ENCODE measurements around the gene ERICH6B.

Gene ERICH6B

DNA sequence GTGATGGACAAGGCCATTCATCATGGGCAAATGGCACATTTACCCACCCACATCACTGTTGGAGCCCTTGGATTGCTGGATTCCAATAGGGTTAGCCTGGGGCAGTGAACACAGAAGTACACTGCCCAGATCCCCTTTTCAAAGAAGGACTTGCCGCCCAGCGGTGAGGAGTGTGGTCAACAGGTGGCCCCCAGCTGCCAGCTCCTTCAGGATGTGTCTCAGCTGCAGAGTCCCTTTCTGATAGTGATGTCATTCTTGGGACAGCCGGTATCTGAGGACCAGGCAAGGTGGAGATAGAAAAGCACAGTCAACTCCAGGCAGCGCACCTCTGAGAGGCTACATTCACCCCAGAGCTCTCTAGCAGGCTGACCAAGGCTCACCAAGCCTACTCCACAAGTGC is 16.9 kb downstream of the ERICH6B start:
- H3K27ac ChIP-seq (ENCODE audit: low read depth, low read length), result no peak overlapping the region
- no peaks in the 10 kb centered on the region for H3K9me3 ChIP-seq (ENCODE audit: insufficient read depth, low read depth, low read length)
- no peak overlapping the region for H3K4me3 ChIP-seq (ENCODE audit: low read length)
- H3K4me1 ChIP-seq (ENCODE audit: insufficient read depth, low read length), result no peaks in the 10 kb centered on the region
- H3K9ac ChIP-seq (ENCODE audit: low read depth, low read length), result no peak overlapping the region
- H3K36me3 ChIP-seq (ENCODE audit: insufficient read depth, low read length), result no peaks in the 10 kb centered on the region
- H3K27me3 ChIP-seq (ENCODE audit: insufficient read depth, low read length), result peaks cover 6% of the 10 kb centered on the region
- WGBS, result 94% methylated on average over 4 of the region's 4 CpGs

DNA sequence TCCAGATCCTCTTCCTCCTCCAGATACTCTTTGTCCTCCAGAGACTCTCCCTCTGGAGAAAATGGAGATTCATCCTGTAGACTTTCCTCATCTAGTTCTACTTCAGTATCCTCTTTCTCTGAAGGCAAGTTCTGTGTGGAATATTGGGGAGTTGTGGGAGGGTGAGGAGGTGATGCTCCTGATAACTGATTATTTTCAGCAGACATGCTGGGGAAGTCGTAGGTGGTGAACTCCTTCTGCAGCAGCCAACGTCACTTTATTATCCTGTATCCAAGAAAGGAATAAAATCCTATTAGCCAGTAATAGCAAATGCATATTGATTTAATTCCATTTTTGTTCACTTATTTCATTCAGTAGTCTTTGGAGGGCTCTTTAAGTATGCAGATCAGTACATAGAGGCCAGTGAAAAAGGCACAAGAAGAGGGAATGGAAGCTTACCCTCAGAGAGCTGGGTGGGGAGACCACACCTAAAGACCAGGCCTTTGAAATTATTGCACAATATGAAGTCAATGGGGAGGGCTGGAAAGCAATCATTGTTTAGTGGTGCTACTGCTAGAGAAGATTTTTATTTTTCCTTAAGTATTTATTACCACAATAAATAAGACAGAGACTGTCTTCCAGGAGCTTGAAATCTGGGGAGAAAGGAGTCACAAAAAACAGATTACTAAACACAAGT is 18.6 kb downstream of the ERICH6B start:
- H3K4me3 ChIP-seq (ENCODE audit: low read length), result no peak overlapping the region
- no peaks in the 10 kb centered on the region for H3K36me3 ChIP-seq (ENCODE audit: insufficient read depth, low read length)
- no peak overlapping the region for H3K27ac ChIP-seq (ENCODE audit: low read depth, low read length)
- no peak overlapping the region for H3K9ac ChIP-seq (ENCODE audit: low read depth, low read length)
- H3K9me3 ChIP-seq (ENCODE audit: insufficient read depth, low read depth, low read length), result no peaks in the 10 kb centered on the region
- WGBS, result 92% methylated on average over 2 of the region's 2 CpGs
- no peaks in the 10 kb centered on the region for H3K4me1 ChIP-seq (ENCODE audit: insufficient read depth, low read length)
- H3K27me3 ChIP-seq (ENCODE audit: insufficient read depth, low read length), result peaks cover 6% of the 10 kb centered on the region

DNA sequence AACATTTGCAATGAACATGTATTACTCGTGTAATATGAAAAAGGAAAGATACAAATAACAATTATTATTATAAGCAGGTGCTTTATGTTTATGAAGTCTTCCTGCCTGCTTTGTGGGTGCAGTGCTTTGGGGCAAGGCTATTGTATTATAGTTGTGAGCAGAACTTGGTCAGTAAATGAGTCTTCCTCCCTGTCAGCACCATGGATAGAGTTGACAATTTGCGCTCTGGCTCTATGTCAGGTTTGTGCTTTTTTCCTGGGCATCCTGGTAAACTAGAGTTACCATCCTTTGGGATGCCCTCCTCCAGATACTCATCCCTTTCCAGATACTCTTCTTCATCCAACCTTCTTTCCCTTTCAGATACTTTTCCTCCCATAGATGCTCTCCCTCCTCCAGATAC is 19.6 kb downstream of the ERICH6B start:
- Histone ChIP-seq H3K36me3 (ENCODE audit: insufficient read depth, low read length) (no peaks in the 10 kb centered on the region), H3K27me3 (ENCODE audit: insufficient read depth, low read length) (peaks cover 6% of the 10 kb centered on the region), H3K4me3 (ENCODE audit: low read length) (no peak overlapping the region), H3K4me1 (ENCODE audit: insufficient read depth, low read length) (no peaks in the 10 kb centered on the region), H3K27ac (ENCODE audit: low read depth, low read length) (no peak overlapping the region), H3K9me3 (ENCODE audit: insufficient read depth, low read depth, low read length) (no peaks in the 10 kb centered on the region), H3K9ac (ENCODE audit: low read depth, low read length) (no peak overlapping the region)
- 13% methylated on average over 1 of the region's 2 CpGs for WGBS

DNA sequence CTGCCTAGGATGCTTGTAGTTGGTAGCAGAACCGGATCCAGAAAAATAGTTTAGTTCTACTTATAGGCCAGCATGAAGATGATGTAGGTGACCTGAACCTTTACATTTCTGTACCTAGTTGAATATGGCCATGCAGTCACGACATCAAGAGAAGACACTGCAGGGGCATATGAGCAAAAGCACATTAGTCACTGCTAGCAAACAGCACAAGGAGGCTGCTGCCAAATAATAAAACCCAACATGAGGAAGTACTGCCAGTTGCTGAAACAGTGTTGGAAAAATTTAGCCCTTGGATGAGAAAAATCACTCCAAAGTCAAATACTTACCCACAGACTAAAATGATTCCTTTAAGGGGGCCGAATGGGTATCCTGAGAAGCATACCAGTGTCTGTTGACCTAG is 20.8 kb downstream of the ERICH6B start:
- H3K4me1 ChIP-seq (ENCODE audit: insufficient read depth, low read length), result no peaks in the 10 kb centered on the region
- peaks cover 6% of the 10 kb centered on the region for H3K27me3 ChIP-seq (ENCODE audit: insufficient read depth, low read length)
- no peaks in the 10 kb centered on the region for H3K9me3 ChIP-seq (ENCODE audit: insufficient read depth, low read depth, low read length)
- H3K9ac ChIP-seq (ENCODE audit: low read depth, low read length), result no peak overlapping the region
- no peaks in the 10 kb centered on the region for H3K36me3 ChIP-seq (ENCODE audit: insufficient read depth, low read length)
- H3K4me3 ChIP-seq (ENCODE audit: low read length), result no peak overlapping the region
- 60% methylated on average over 3 of the region's 3 CpGs for WGBS
- H3K27ac ChIP-seq (ENCODE audit: low read depth, low read length), result no peak overlapping the region

DNA sequence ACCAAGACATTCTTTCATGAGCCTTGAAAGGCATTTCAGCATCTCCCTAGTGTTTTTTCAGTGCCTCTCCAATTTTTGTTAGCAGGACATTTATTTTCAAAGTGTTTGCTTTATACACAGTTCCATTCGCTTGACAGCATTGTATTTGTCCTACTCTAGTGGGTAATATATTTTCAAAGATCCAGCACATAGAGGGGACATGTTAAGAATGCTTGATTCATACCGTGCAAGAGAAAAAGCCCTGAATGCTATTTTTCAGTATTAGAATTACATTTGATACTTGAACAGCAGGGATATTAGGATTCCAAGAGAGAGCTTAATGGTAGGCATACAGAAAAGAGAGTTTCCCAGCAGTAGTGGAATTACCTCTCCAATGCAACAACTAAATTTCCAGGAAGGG is 21.3 kb downstream of the ERICH6B start:
- 73% methylated on average over 2 of the region's 2 CpGs for WGBS

DNA sequence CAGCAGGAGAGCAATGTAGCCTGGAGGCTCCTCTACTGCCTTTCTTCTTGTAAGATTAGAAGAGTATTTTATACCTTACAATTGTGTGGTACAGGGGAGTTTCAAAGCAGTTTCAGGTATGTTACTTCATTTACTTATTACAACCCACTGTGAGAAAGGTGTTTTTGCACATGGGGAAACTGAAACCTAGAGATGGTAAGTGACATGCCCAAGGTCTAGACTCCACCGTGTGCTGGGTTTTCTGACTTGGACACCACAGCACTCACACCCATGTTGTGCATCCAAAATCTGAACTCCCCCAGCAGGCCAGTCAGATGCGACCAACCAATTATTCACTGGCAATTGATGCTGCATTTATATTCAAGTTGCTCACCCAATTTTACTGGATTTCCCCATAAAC is 22.8 kb downstream of the ERICH6B start:
- H3K27ac ChIP-seq (ENCODE audit: low read depth, low read length), result no peak overlapping the region
- H3K36me3 ChIP-seq (ENCODE audit: insufficient read depth, low read length), result no peaks in the 10 kb centered on the region
- H3K27me3 ChIP-seq (ENCODE audit: insufficient read depth, low read length), result peaks cover 6% of the 10 kb centered on the region
- WGBS, result 93% methylated on average over 2 of the region's 2 CpGs
- no peak overlapping the region for H3K4me3 ChIP-seq (ENCODE audit: low read length)
- no peaks in the 10 kb centered on the region for H3K9me3 ChIP-seq (ENCODE audit: insufficient read depth, low read depth, low read length)
- no peaks in the 10 kb centered on the region for H3K4me1 ChIP-seq (ENCODE audit: insufficient read depth, low read length)
- no peak overlapping the region for H3K9ac ChIP-seq (ENCODE audit: low read depth, low read length)

More for the DNA sequence above, 21.3 kb downstream of the ERICH6B start:
- Histone ChIP-seq H3K9me3 (ENCODE audit: insufficient read depth, low read depth, low read length) (no peaks in the 10 kb centered on the region), H3K27me3 (ENCODE audit: insufficient read depth, low read length) (peaks cover 6% of the 10 kb centered on the region), H3K36me3 (ENCODE audit: insufficient read depth, low read length) (no peaks in the 10 kb centered on the region), H3K9ac (ENCODE audit: low read depth, low read length) (no peak overlapping the region), H3K4me1 (ENCODE audit: insufficient read depth, low read length) (no peaks in the 10 kb centered on the region), H3K4me3 (ENCODE audit: low read length) (no peak overlapping the region), H3K27ac (ENCODE audit: low read depth, low read length) (no peak overlapping the region)

DNA sequence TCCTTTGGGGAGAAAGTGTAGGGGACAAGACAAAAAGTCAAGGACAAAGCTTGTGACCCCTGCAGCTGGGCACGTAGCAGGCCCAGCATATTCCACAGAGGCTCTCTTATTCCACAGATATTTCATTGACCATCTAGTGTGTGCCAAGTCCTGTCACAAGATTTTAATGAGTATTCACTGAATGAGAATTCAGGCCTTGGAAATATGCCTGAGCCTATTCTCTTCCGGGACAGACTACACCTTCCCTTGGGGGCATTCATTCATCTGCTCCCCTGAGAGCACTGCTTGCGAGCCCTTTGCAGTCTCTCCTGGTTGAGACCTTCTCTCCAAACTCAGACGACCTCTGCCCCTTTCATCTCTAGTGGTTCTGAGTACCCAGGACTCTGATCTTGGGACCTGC is 25.5 kb downstream of the ERICH6B start:
- 78% methylated on average over 4 of the region's 4 CpGs for WGBS
- Histone ChIP-seq H3K27me3 (ENCODE audit: insufficient read depth, low read length) (no peaks in the 10 kb centered on the region), H3K9me3 (ENCODE audit: insufficient read depth, low read depth, low read length) (no peaks in the 10 kb centered on the region), H3K27ac (ENCODE audit: low read depth, low read length) (no peak overlapping the region), H3K4me3 (ENCODE audit: low read length) (no peak overlapping the region), H3K36me3 (ENCODE audit: insufficient read depth, low read length) (no peaks in the 10 kb centered on the region), H3K9ac (ENCODE audit: low read depth, low read length) (no peak overlapping the region), H3K4me1 (ENCODE audit: insufficient read depth, low read length) (no peaks in the 10 kb centered on the region)

DNA sequence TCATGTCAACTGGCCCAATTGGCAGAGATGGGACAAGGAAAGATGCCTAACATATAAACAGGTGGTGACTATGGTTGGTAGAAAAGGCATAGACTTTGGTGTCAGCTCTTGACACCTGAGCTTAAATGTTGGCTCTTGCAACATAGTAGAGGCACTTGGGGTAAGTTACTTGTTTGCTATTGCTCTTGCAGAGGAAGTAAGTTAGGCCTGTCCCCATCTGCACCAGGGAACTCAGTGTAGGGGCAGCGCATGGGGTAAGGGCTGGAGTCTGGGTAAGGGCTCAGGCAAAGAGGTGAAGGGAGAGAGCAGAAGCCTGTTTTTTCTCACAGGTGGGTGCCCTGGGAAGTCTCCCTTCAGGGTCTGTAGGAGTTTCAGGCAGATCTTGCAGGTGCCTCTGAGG is 27.6 kb downstream of the ERICH6B start:
- Histone ChIP-seq H3K9me3 (ENCODE audit: insufficient read depth, low read depth, low read length) (no peaks in the 10 kb centered on the region), H3K9ac (ENCODE audit: low read depth, low read length) (no peak overlapping the region), H3K27me3 (ENCODE audit: insufficient read depth, low read length) (no peaks in the 10 kb centered on the region), H3K4me1 (ENCODE audit: insufficient read depth, low read length) (no peaks in the 10 kb centered on the region), H3K27ac (ENCODE audit: low read depth, low read length) (no peak overlapping the region), H3K36me3 (ENCODE audit: insufficient read depth, low read length) (no peaks in the 10 kb centered on the region), H3K4me3 (ENCODE audit: low read length) (no peak overlapping the region)
- WGBS, result 94% methylated on average over 1 of the region's 1 CpG

DNA sequence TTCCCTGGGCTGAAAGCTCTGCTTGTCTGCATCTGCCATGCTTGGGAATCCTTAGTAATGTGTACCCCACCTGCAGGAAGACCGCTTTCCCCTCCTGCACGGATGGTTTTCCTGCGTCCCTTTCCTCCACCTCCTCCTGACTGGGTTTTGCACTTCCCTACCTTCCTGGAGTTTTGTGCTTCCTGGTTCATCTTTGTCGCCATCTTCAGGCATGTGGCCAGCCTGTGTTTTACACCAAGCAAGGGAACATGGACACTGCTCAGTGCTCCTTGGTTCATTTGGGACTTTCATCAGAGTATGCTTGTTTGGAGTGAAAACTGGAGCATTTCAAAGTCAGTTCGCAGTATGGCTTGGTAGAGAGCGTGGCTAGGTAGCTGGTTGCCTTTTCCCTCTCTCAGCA is 30.7 kb downstream of the ERICH6B start:
- peaks cover 3% of the 10 kb centered on the region; the same call in 1 of the 2 replicates for H3K27me3 ChIP-seq (ENCODE audit: insufficient read depth, low read length)
- H3K9me3 ChIP-seq (ENCODE audit: insufficient read depth, low read depth, low read length), result no peaks in the 10 kb centered on the region
- no peaks in the 10 kb centered on the region for H3K36me3 ChIP-seq (ENCODE audit: insufficient read depth, low read length)
- H3K4me1 ChIP-seq (ENCODE audit: insufficient read depth, low read length), result no peaks in the 10 kb centered on the region
- H3K4me3 ChIP-seq (ENCODE audit: low read length), result no peak overlapping the region
- 85% methylated on average over 6 of the region's 6 CpGs for WGBS
- no peak overlapping the region for H3K27ac ChIP-seq (ENCODE audit: low read depth, low read length)
- H3K9ac ChIP-seq (ENCODE audit: low read depth, low read length), result no peak overlapping the region

DNA sequence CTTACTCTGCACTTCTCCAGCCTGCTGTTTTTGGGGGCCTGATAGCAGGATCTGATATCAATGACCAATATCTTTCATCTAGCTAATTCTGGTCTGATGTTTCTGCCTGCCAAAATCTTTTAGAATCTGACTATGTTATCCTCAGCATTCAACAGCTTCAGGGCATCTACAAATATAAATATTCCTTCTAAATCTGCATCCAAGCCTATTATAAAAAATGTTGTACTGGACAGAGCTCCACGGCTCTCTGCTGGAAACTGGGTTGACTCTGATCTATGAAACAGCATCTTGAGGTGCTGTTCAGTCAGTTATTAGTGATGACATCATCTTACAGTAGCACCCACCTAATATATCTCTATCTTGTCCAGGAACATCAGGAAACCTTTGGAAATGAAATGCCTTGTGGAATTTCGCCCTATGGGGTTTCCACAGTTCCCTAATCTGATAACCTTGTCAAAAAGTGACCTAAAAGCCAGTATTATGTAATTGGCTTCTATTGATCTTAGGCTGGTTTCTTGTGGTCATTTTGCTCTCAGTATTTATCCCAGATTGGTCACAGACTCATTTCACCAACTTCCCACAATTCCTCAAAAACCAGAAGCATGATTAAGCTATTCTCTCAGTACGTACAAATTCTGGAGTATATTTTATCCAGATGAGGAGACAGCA is 33.0 kb downstream of the ERICH6B start:
- Histone ChIP-seq H3K27ac (ENCODE audit: low read depth, low read length) (no peak overlapping the region), H3K36me3 (ENCODE audit: insufficient read depth, low read length) (no peaks in the 10 kb centered on the region), H3K9ac (ENCODE audit: low read depth, low read length) (no peak overlapping the region), H3K4me3 (ENCODE audit: low read length) (no peak overlapping the region), H3K27me3 (ENCODE audit: insufficient read depth, low read length) (peaks cover 8% of the 10 kb centered on the region; the same call in 1 of the 2 replicates), H3K4me1 (ENCODE audit: insufficient read depth, low read length) (no peaks in the 10 kb centered on the region), H3K9me3 (ENCODE audit: insufficient read depth, low read depth, low read length) (no peaks in the 10 kb centered on the region)
- 93% methylated on average over 3 of the region's 3 CpGs for WGBS

DNA sequence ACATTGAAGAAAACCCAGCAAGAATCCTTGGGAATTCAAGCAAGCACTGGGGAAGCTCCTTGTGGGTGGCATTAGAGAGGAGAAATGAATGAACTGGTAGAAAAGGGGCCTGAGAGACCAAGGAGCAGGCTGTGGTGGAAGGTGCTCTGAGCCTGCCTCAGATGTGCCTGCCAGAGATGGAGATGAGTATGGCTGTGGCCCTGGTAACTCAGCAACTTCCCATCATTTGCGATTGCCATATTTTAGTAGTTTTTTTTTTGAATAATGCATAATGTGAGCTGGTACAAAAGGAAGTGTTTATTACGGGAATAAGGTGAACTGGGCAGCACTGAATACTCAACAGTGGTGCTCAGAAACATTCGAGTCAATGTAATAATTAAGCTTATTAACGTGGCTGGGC is 39.1 kb downstream of the ERICH6B start:
- Histone ChIP-seq H3K27ac (ENCODE audit: low read depth, low read length) (no peak overlapping the region), H3K9me3 (ENCODE audit: insufficient read depth, low read depth, low read length) (no peaks in the 10 kb centered on the region), H3K4me1 (ENCODE audit: insufficient read depth, low read length) (no peaks in the 10 kb centered on the region), H3K27me3 (ENCODE audit: insufficient read depth, low read length) (peaks cover 8% of the 10 kb centered on the region; the same call in 1 of the 2 replicates), H3K4me3 (ENCODE audit: low read length) (no peak overlapping the region), H3K9ac (ENCODE audit: low read depth, low read length) (no peak overlapping the region), H3K36me3 (ENCODE audit: insufficient read depth, low read length) (no peaks in the 10 kb centered on the region)
- WGBS, result 93% methylated on average over 4 of the region's 4 CpGs
